GOT3 (cell line): ENCODE data around the gene DCHS1.

Experiments
- DNase-seq: peaks from one replicate; lab custom pipeline; 2025; ENCODE audit warnings: mixed read lengths; lab: John Stamatoyannopoulos, UW

The DCHS1 gene

DNA sequence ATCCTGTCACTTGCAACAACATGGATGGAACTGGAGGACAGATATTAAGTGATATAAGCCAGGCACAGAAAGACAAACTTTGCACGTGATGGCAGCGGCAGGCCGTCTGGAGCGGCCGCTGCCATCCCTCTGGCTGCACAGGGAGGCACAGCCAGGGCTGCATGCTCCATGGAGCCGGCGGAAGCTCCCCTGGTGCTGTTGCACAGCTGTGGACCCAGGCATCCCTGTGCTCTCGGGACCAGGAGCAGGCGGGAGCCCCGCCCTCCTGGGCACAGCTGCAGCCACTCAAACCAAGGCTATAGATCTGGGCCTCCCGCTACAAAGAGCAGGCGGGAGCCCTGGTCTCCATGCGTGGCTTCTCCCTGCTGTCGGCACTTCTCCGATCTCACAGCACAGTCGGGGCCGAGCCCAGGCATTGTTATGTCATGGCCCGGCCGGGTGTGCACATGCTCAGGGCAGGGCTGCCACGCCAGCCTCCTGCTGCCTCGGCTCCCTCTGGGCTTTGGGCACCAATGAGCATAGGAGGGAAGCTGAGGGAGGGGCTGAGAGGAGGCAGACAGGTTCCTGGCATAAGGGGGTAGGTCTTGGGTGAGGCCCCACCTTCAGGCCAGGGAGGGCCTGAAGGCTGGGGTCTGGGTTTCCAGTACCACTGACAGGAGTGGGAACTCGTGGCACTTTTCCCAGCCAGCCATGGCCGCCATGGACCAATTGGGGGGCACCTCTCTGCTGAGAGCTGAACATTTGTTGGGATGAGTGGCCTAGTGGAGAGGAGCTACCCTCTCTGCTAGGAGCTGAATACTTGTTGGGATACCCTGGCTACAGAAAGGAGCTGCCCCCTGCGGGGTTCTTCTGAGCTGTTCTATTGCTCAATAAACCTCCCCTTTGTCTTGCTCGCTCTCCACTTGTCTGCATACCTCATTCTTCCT is 68.9 kb downstream of the DCHS1 start:
- DNase-seq: no peak

DNA sequence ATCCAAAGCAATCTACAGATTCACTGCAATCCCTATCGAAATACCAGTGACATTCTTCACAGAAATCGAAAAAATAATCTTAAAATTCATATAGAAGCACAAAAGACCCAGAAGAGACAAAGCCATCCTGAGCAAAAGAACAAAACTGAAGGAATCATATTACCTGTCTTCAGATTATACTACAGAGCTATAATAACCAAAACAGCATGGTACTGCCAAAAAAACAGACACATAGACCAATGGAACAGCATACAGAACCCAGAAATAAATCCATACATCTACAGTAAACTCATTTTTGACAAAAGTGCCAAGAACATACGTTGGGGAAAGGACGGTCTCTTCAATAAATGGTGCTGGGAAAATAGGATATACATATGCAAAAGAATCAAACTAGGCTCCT is 71.1 kb downstream of the DCHS1 start:
- no peak for DNase-seq

DNA sequence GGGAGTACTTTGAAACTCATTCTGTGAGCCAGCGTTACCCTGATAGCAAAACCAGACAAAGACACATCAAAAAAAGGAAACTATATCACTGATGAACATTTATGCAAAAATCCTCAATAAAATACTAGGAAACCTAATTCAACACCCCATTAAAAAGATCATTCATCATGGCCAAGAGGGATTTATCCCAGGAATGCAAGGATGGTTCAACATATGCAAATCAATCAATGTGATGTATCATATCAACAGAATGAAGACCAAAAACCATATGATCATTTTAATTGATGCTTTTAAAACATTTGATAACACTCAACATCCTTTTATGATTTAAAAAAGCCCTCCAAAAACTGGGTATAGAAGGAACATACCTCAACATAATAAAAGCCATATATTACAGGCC is 72.0 kb downstream of the DCHS1 start:
- no peak for DNase-seq

DNA sequence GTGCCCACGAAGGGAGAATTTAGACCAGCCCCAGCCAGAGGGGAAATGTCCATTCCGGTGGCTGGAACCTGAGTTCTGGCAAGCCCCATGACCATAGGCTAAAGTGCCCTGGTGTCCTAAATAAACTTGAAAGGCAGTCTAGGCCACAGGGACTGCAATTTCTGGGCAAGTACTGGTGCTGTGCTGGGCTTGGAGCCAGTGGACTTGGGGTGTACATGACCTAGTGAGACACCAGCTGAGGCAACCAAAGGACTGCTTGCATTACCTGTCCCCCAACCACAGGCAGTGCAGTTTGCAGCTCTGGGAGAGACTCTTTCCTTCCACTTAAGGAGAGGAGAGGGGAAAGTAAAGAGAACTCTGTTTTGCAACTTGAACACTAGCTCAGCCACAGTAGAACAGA is 75.9 kb downstream of the DCHS1 start:
- DNase-seq: no peak

DNA sequence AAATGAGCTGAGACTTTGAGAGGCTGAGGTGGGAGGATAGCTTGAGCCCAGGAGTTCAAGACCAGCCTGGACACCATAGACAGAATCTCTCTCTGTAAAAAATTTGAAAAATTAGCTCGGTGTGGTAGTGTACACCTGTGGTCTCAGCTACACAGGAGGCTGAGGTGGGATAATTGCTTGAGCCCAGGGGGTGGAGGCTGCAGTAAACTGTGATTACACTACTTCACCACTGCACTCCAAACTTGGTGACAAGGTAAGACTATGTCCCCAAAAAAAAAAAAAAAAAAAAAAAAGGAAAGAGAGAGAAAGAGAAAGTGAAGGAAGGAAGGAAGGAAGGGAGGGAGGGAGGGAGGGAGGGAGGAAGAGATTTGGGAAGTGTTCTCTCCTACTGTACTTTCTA is 77.5 kb downstream of the DCHS1 start:
- no peak for DNase-seq

DNA sequence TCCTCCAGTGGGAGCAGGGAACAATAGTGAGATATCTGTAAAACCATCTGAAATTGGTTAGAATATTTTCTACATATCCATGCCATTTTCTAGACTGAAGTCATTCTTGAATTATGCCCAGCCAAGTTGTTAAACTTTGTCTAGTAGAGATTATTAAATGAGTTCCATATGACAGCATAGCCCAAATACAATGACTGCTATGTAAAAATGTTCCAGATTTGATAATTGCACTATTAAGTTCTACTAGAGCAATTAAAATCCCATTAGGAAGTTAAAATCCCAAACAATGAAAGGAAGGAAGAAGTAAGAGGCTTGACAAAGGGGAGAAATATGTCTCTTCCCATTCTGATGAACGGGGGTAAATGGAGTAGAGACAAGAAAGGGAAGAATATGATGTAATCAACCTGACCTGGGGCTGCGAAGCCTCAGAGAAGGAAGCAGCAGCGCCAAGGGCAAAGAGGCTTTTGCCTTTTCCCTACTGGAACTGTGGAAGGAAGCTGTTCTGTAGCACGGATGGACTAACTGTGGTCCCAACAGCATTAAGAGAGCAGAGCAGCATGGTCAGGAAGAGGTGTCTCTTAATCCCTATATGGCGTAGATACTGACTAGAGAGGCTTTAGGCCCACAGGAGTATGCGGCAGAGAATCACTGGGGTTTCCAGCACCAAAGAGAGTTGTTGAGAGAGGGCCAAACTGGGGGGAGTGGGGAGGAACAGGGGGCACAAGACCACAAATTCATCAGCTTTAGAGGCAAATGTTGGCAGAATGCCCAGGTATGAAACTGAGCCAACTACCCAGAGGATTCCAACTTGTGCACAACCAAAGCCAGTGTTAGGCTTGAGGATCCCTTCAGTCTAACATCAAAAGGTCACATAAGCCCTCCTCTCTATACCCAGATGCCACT is 78.9 kb downstream of the DCHS1 start:
- no peak for DNase-seq

DNA sequence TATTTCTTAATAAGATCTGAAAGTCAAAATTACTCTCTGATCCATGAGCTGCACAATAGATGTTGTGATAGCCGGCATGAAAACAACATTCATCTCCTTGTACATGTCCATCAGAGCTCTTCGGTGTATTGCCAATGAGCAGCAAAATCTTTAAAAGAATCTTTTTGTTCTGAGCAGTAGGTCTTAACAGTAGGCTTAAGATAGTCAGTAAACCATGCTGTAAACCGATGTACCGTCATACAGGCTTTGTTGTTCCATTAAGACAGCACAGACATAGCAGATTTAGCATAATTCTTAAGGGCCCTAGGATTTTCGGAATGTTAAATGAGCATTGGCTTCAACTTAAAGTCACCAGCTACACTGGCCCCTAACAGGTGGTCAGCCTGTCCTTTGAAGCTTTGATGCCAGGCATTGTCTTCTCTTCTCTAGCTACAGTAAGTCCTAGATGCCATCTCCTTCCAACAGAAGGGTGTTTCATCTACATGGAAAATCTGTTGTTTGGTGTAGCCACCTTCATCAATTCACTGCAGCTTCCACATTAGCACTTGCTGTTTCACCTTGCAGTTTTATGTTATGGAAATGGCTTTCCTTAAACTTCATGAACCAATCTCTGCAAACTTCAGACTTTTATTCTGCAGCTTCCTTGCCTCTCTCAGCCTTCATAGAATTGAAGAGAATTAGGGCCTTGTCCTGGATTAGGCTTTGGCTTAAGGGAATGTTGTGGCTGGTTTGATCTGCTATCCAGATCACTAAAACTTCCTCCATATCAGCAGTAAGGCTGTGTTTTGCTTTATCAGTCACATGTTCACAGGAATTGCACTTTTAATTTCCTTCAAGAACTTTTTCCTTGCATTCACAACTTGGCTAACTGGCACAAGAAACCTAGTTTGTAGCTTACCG is 80.5 kb downstream of the DCHS1 start:
- no peak for DNase-seq

DNA sequence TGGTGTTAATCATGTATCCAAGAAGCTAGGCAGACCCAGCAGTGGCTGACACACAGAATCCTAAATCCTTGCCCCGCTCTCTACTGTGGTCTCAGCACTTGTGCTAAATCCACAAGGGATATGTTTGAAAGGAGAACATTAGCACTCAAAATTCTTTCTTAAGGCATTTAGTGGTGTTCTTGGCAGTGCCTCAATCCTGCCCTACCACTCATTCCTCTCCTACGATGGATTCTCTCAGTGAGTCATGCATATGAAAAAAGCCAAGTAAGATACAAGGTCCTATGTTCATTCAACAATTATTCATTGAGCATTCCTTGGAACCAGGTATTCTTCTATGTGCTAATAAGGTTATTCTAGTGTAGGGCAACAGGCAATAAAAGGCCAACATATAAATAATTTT is 83.4 kb downstream of the DCHS1 start:
- DNase-seq: no peak

DNA sequence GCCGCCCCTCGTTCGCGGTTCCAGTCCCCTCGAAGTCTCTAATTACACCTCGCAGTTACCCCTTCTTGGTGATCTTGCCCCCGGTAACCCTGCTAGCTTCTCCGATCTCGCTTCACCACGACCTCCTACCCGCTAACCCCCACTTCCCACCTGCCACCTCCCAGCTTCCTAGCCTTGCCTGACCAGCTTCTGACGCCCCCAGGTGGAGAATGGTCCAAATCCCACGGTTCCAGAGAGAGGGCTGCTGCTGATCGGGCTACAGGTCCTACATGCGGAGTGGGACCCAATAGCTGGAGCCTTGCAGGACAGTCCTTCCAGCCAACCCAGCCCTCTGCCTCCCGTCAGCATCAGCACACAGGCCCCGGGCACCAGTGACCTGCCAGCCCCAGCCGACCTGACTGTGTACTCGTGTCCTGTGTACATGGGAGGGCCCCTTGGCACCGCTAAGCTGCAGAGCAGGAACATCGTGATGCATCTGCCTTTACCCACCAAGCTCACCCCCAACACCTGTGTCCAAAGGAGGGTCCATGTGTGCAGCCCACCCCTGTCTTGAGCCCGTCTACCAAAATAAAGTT is 84.1 kb downstream of the DCHS1 start:
- DNase-seq: no peak
